C4-2B (cell line): ENCODE data around the gene ASB3.
"Not testable (repeated sequence)": the region's sequence is repeated elsewhere in the genome, so short reads cannot be mapped to it uniquely, and the experiment has no call there.

Source experiments
- CTCF ChIP-seq: fragments of 450-650 bp; conservative IDR thresholded peaks from 2 replicates; pipeline ENCODE4 v1.5.1; 2017; ENCODE audit warnings: mild to moderate bottlenecking
- ZFX ChIP-seq: fragments of 450-650 bp; IDR thresholded peaks from 2 replicates; pipeline ENCODE4 v1.6.1; 2017

- TF ChIP-seq CTCF, ZFX: not testable (repeated sequence)
These were observed 119.6 kb downstream of the ASB3 start for GRCh38 chr2:53667130-53667529.
